DOHH2 (cell line): ENCODE measurements around the gene PLLP.

Source experiments
- EZH2phosphoT487 ChIP-seq: fragments of 200-600 bp; sonication (generic); IDR thresholded peaks from 2 replicates; pipeline ENCODE4 v1.6.1; 2017; ENCODE audit warnings: borderline replicate concordance, mild to moderate bottlenecking, antibody characterized with exemption, low read length, moderate library complexity, mixed read lengths
- TF ChIP-seq, protein P1 (sequence below): fragments of 200-600 bp; sonication (generic); IDR thresholded peaks from one replicate; pipeline ENCODE4 v1.5.1; 2014; ENCODE audit warnings: antibody characterized with exemption, mild to moderate bottlenecking, low read depth, low read length; ENCODE audit not compliant: poor library complexity, severe bottlenecking

DNA sequence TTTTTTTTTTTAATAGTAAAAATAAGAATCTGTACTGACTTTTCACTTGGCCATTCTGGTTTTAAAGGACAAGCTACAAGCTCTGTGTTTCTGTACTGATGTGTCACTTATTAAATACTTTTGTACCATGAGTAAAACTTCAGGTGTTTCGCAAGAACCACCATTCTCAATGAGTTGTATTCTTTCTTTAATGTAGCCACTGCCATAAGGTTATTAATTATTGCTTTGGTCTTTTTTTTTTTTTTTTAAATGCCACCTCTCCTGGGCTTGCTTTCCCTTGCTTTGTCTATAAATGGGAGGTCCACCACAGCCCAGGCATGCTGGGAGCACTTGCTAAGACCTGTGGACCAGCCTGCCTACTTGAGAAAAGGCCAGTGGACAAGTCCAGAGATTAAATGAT lies 31.0 kb downstream of the PLLP start:
- TF ChIP-seq, protein P1, sequence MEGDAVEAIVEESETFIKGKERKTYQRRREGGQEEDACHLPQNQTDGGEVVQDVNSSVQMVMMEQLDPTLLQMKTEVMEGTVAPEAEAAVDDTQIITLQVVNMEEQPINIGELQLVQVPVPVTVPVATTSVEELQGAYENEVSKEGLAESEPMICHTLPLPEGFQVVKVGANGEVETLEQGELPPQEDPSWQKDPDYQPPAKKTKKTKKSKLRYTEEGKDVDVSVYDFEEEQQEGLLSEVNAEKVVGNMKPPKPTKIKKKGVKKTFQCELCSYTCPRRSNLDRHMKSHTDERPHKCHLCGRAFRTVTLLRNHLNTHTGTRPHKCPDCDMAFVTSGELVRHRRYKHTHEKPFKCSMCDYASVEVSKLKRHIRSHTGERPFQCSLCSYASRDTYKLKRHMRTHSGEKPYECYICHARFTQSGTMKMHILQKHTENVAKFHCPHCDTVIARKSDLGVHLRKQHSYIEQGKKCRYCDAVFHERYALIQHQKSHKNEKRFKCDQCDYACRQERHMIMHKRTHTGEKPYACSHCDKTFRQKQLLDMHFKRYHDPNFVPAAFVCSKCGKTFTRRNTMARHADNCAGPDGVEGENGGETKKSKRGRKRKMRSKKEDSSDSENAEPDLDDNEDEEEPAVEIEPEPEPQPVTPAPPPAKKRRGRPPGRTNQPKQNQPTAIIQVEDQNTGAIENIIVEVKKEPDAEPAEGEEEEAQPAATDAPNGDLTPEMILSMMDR, result no peak
- TF ChIP-seq EZH2phosphoT487, result no peak
